Measurements from ENCODE around the gene GOLGA6L7. TPM values are rescaled to one million over a fixed set of nuclear protein-coding genes. Genes with fewer than 3 reads are reported as not detected.

GOLGA6L7 gene
- total RNA-seq, 1 donor from 2014 or later = not detected

DNA sequence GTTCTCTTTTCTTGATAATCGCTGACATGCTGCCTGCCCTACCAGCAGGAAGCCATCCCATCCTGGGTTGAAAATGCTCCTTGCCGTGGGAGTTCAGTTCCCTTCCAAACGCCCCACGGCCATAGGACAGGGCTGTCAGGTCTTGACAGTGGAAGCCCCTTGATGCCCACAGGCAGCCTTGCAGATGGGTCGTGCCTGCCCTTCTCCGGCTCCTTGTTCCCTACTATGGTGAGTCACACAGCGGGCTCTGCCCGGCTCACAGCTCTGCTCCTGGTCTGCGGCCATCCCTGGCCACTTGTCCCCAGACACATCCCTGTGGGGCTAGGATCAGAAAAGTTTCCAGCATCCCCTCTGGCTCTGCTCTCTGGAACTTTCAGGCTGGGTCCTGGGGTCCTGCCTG, 31.1 kb upstream of the GOLGA6L7 start:
- Histone ChIP-seq H3K4me1 (no peaks in the 10 kb centered on the region), H3K27ac (no peak overlapping the region), H3K4me3 (no peak overlapping the region), H3K9me3 (no peaks in the 10 kb centered on the region), H3K36me3 (no peaks in the 10 kb centered on the region), H3K27me3 (no peaks in the 10 kb centered on the region)
- DNase-seq (ENCODE audit: low spot score in 2 of 2) = no peak
- TF ChIP-seq CTCF (IDR thresholded peaks at IDR 0.05) = no peak
- intact Hi-C loops (cut with DNase I) = no loop called here

GRCh38 chr15:28878209-28878608, 29.8 kb upstream of the GOLGA6L7 start:
- intact Hi-C loops (cut with DNase I) = no loop called here
- Histone ChIP-seq H3K27me3 (no peaks in the 10 kb centered on the region), H3K36me3 (no peaks in the 10 kb centered on the region), H3K4me1 (no peaks in the 10 kb centered on the region), H3K27ac (no peak overlapping the region), H3K4me3 (no peak overlapping the region), H3K9me3 (no peaks in the 10 kb centered on the region)
- no peak for TF ChIP-seq CTCF (IDR thresholded peaks at IDR 0.05)
- DNase-seq (ENCODE audit: low spot score in 2 of 2) = no peak

DNA sequence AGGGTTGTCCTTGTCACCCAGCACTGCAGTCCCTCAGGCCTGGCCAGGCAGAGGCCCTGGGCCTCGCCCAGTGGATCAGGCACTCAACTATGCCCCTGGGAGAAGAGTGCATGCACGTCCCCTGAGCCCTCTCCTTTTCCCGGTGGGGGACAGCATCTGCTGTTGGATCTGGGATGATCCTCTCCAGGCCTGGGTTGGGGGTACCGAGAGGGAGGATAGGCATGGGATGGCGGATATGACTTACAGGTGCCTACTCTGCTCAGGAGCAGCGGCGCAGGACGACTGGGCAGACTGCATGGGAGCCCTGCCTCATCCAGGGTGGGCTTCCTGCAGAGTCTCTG, 28.4 kb upstream of the GOLGA6L7 start:
- intact Hi-C loops (cut with DNase I) = no loop called here
- Histone ChIP-seq H3K27me3 (no peaks in the 10 kb centered on the region), H3K36me3 (no peaks in the 10 kb centered on the region), H3K4me1 (no peaks in the 10 kb centered on the region), H3K4me3 (no peak overlapping the region), H3K9me3 (no peaks in the 10 kb centered on the region), H3K27ac (no peak overlapping the region)
- TF ChIP-seq CTCF (IDR thresholded peaks at IDR 0.05) = no peak
- no peak for DNase-seq (ENCODE audit: low spot score in 2 of 2)

- intact Hi-C loops (cut with DNase I) = no loop called here
Observed at GRCh38 chr15:28876131-28876844, 27.8 kb upstream of the GOLGA6L7 start.

GRCh38 chr15:28875461-28876000, 27.1 kb upstream of the GOLGA6L7 start:
- H3K27ac ChIP-seq = no peak overlapping the region
- H3K27me3 ChIP-seq = no peaks in the 10 kb centered on the region
- no peak for DNase-seq (ENCODE audit: low spot score in 2 of 2)
- intact Hi-C loops (cut with DNase I) = no loop called here
- H3K36me3 ChIP-seq = no peaks in the 10 kb centered on the region
- H3K9me3 ChIP-seq = no peaks in the 10 kb centered on the region
- H3K4me1 ChIP-seq = no peaks in the 10 kb centered on the region
- no peak overlapping the region for H3K4me3 ChIP-seq
- no peak for TF ChIP-seq CTCF (IDR thresholded peaks at IDR 0.05)

More at GRCh38 chr15:28876131-28876844, 27.8 kb upstream of the GOLGA6L7 start:
- Histone ChIP-seq H3K4me3 (no peak overlapping the region), H3K9me3 (no peaks in the 10 kb centered on the region), H3K27me3 (no peaks in the 10 kb centered on the region), H3K4me1 (no peaks in the 10 kb centered on the region), H3K27ac (no peak overlapping the region), H3K36me3 (no peaks in the 10 kb centered on the region)
- TF ChIP-seq CTCF (IDR thresholded peaks at IDR 0.05) = no peak
- no peak for DNase-seq (ENCODE audit: low spot score in 2 of 2)

Measured in ascending aorta (tissue), 2 donors.